Measurements from ENCODE around the gene PRSS33.

The PRSS33 gene

DNA sequence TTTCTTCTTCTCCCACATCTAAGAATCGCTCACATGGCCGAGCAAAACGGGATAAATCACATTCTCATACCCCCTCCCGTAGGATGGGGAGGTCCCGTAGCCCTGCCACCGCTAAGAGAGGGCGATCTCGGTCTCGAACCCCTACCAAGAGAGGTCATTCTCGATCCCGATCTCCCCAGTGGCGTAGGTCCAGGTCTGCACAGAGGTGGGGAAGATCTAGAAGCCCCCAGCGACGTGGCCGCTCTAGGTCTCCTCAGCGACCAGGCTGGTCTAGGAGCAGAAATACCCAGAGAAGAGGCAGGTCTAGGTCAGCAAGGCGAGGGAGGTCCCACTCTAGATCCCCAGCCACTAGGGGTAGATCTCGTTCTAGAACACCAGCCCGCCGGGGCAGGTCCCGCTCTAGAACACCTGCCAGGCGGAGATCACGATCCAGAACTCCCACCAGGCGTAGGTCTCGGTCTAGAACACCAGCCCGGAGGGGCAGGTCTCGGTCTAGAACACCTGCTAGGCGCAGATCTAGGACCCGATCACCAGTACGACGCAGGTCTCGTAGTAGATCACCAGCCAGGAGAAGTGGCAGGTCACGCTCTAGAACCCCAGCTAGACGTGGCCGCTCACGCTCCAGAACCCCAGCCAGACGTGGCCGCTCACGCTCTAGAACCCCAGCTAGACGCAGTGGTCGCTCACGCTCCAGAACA is 25.3 kb downstream of the PRSS33 start:
- no peak for DNase-seq

DNA sequence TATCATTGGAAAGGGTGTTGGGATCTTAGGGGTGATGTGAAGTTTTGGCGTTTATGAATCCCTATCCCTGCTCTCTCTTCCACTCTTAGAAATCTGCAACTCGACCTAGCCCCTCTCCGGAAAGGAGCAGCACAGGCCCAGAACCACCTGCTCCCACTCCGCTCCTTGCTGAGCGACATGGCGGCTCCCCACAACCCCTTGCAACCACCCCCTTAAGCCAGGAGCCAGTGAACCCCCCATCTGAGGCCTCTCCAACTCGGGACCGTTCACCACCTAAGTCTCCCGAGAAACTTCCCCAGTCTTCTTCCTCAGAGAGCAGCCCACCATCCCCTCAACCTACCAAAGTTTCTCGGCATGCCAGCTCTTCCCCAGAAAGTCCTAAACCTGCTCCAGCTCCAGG is 25.9 kb downstream of the PRSS33 start:
- no peak for DNase-seq

DNA sequence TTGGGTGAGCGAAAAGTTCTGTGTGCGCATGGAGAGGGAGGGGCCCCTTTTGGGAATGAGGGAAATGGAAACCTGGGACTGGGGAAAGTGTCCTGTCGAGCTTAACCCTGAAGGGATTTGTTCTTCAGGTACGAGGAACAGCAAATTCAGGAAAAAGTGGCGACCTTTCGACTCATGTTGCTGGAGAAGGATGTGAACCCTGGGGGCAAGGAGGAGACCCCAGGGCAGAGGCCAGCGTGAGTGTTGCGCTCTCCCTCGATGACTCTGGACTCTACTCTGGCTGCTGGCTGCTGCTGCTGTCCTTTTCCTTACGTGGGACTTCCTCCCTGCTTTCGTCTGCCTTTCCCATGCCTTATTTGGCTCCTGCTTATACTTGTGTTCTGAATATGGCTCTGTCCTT is 30.0 kb downstream of the PRSS33 start:
- no peak for DNase-seq

DNA sequence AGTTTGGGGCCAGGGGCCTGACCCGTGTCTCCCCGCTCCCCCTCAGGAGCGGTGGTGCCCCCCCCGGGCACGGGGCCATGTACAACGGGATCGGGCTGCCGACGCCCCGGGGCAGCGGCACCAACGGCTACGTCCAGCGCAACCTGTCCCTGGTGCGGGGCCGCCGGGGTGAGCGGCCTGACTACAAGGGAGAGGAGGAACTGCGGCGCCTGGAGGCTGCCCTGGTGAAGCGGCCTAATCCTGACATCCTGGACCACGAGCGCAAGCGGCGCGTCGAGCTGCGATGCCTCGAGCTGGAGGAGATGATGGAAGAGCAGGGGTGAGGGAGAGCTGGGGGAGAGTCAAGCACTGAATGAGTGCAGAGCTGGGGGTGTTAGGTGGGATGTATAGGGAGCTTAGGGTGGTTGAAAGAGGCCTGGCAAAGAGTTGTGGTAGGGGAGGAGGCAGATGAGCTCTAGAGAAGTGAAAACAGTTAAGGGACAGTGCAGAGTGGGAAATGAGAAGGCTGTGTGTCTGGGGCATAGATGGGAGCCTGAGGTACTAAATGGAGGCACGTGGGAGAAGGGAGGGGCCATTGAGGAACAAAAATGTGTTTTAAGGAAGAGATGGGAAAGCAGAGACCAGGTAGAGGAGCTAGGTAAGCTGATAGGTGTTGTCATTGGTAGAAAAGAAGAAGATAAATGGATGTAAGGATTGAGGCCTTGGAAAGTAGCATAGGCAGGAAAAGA is 30.9 kb downstream of the PRSS33 start:
- no peak for DNase-seq

DNA sequence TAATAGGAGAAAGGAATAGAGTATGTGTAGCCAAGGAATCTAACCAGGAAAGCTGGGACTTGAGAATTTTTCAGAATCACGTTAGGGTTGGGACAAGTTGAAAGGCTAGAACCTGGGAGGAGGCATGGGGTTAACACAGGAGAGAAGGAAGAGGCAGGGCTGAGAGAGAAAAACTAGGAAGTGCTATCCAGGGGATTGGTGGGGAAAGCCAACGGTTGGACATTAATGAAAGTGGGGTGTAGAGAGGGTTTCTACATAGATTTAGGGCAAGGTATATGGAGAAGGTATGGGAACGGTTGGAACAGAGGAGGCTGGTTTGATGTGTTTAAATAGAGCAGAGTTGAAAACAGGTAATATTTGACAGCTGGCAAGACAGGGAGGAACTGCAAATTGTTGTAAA is 32.2 kb downstream of the PRSS33 start:
- no peak for DNase-seq

DNA sequence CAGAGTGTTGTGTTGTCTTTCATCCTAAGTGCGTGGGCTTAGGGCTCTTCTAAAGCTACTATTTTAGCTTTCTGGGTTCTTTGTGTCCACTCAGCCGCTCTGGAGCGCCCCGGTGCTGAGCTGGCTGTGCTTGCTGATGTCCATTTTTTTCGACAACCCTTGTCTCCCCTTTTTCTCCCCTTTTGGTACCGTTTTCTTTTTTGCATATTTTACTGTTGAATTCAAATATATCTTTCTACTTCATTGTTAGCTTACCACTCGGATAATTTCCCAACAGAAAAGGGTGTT is 33.7 kb downstream of the PRSS33 start:
- DNase-seq, result no peak

DNA sequence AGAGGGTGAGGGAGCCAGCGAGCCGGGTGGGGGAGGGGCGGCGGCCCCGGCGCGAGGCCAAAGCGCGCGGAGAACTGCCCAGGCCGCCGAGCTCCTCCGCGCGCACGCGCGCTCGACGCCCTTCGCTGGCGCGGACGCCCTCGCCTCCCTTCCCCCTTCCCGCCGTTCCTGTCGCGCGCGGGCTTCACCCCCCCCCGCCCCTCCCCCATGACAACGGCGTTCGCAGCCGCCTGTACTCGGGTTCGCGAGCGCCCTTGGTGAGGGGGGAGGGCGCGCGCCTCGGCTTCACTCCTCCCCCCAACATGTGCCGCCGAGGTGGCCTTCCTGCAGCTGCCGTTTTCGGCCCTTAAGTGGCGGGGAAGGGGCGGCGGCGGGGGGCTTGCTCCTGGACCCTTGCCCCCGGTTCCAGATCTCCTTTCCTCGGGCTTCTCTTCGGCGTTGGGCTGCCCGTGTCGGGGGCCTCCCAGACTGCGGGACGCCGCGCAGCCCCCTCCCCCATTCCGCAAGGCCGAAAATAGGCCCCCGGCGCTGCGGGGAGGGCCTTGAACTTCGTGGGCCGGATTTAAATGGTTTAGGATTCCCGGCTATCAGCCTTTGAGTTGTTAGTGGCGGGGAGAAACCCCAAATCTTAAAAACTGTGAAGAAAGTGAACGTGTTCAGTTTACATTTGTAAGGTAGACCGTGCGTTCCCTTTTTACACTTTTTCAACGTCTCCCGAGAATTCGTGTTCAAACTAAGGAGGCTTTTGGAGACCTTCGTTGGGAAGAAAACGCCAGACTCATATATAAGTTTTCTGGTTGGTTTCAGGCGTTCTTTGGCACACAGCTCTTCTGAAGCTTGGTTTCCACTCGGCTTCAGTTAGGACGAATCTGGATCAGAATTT is 34.3 kb downstream of the PRSS33 start:
- peak; percentile 80 for DNase-seq

DNA sequence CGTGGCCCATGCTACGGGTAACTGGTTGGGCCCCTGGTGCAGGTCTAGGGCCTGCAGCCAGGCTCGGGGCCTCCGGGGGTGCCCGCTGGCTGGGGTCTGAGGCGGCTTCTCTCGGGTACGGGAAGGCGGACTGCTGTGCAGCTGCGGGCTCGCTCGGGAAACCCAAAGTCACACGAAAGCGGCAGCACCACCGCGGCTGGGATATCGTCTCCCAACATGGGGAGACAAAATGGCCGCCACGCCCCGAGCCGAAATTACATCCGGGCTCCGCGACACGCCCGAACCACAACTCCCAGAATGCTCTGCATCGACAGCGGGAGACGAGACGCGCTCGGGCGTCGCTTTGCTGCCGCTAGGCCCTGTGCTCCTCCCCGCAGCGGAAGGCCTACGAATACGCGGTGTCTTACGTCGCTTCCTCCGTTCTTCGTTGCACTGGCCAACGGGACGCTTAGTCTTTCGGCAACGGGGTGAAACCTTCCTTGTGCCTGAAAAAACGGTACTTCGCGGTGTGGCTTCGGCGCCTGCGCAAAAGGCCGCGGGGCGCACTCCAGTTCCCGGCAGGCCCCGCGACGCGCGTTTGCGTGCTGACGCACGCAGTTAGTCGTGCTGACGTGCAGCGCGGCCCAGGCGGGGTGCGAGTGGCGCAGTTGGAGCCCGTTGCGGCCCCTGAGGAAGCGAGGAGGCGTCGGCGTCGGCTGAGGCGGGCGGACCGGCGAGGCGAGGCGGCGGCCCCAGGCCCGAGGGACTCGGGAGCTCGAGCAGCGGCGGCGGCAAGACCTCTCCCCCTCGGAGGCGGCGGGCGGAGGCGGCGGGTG is 35.1 kb downstream of the PRSS33 start, which contains the start of gene SRRM2:
TSS of gene SRRM2 (plus strand) at position 604 of the 815 bp plus-strand sequence. CDS start 3,727 bp downstream, outside the sequence.
- DNase-seq, result peak; percentile 96

DNA sequence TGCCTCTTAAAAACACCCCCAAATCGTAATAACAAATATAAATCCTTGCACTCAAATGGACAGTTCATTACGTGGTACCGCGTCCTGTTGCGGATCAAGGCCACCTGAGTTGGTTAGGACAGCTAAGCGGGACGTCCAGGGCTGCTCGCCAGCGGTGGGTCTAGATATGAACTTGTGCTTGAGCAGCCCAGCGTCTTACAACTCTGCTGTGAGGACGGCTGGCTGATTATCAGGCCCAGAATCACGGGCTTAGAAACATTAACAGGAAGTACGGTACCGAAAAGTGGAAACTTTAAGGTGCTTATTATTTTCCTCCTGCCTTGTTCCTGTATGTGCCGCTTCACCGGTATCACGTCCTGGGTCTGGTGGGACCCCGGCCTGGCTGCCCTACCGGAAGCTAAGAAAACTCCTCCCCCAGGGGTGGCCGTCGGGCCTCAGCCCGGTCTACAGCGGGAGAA is 35.8 kb downstream of the PRSS33 start:
- no peak for DNase-seq

DNA sequence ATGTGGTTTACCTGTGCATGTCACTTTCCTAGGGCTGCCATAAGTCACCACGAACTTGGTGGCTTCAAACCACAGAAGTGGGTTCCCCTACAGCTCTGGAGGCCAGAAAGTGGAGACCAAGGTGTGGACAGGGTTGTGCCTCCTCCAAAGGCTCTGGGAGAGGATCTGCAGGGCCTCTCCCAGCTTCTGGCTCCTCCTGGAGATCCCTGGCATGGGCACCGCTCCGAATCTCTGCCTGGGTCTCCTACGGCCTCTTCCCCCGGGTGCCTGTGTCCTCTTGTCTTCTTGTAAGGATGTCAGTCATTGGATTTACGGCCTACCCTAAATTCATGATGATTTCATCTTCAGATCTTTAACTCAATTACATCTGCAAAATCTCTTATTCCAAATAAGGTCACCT is 37.4 kb downstream of the PRSS33 start:
- DNase-seq, result no peak

DNA sequence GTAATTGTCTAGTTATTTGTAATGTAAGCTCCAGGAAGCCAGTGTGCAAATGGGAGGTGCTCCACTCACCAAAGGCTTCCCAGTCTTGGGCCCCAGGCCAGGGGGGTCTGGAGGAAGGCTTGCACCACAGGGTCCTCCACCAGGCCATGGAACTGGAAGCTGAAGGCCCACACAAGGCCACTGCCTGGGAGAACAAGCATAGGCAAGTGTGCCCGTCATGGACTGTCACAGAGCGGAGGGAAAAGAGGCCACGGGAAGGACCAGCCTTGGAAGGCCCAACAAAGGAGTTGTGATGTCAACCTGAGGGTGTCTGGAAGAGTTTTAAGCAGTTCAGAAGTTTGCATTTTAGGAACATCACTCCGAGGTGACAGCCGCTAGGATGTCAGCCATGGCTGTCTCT is 37.9 kb downstream of the PRSS33 start:
- DNase-seq, result no peak

DNA sequence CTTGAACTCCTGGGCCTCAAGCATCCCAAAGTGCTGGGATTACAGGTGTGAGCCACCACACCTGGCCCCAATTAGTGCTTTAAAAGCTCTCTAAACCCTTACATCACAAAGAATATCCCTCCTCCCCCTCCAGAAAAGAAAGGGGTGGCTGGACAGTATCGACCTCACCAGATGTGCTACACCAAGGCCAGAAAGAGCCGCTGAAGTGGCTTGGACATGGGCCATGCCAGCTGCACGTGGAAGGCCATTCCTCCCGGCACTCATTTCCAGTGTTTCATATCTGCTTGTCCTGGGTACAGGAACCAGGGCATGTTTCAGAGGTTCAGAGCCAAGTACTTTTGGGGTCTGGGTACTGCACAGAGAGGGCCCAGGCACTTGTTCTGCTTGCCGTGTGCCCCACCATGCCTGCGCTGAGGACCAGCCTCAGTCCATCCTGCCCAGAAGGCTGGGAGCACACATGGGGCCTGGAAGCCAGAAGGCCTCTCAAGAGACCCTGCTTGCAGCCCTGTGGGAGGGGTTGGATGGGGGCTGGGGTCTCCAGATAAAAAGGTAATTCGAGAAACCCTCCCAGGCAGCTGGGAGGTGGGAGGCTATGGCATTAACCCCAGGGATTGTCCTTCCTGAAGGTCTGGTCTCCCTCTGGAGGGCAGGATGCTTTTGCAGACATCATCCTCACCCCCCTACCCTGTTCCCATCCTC is 38.5 kb downstream of the PRSS33 start:
- no peak for DNase-seq

DNA sequence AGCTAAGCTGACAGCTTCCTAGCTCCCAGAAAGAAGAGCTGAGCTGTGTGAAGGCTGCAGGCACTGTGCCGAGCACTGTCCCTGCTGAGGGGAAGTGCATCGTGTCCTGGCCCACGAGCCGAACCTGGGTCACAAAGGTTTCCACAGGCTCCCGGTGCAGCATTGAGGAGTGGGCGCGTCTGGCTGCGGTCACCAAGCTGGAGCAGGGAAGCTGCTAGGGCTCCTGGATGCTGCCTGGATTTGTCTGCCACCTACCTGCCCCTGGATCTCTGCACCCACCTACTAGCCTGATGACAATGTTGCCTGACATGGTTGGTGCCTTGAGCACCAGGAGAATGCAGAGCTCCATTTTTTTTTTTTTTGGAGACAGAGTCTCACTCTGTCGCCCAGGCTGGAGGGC is 41.4 kb downstream of the PRSS33 start:
- no peak for DNase-seq

DNA sequence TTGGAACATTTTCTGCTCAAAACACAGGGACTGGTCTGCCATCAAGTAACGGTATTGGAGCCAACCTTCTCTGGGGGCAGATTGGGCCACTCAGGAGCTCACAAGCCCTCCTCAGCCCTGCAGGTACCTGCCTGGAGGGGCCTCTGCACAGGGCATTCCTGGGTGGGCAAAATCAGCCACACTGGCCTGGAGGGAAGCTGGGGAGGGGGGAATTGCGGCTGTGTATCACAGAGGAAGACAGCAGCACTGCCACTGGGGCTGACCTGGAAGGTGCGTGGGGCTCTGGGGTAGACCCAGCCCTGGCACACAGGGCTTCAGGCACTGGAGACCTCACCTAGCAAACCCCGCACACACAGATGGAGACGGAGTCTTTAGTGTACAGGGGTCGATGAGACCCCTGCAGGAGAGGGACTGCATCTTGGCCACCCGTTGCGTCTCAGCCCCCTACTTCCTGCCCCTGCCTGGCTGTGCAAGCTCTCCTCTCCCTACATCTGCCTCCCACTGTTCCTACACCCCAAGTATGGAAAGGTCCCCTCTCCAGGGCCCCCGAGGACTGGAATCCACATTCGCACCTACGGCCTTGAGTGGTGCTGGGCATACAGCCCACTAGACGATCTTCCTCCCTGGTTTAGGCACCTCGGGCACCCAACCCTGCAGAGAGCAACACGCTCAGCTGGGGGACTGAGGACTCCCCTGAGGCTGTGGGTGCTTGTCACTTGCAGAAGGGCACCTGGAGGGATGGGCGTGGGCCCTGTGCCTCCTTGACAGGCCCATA is 42.1 kb downstream of the PRSS33 start:
- DNase-seq, result no peak

DNA sequence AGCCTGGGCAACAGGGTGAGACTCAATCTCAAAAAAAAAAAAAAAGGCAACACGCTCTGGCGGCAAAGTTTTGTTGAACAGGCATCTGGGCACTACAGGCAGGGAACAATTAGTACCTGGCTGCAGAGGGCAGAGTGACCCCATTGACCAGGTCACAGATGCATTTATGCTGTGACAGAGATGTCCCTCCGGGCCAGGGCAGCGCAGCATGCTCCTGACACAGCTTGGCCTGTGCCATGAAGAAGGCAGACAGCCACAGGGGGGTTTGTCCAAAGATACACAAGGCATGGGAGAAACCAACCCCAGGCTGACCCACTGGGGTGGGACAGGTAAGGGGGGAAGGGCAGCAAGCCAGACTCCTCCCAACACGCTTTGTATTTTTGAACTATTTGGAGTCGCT is 42.6 kb downstream of the PRSS33 start:
- DNase-seq, result no peak

DNA sequence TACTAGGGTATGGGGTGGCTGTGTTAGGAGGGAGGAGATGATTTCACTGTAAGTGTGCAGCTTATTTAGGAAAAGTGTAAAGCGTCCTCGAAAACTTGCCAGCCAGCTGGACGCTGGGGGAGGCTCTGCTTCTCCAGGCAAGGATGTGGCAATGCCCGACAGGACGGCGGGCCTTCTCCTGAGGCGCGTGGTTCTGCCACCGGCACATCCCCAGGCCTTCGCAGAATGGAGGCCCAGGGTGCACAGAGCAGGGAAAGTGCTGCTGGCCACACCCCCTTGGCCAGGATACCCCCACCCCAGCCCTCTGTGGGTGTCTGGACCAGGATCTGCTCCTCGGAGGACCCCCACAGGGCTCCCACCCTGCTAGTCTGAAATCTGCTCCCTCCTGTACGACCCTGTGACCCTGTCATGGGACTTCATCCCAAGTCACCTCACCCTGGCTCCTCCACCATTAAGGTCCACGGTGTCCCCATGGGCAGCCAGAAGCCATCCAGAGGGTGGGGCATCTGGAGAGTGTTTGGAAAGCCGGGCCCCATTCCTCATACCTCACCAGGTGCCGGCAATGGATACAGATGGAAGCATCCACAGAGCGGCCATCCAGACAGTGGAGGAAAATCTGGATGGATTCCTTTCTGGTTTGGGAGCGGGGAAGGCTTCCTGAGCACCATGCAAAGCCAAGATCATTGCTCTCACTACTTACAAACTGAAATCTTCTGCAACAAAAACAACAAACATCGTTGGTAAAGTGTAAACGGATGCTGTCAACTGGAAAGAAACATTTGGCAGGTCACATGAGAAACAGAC is 44.2 kb downstream of the PRSS33 start:
- DNase-seq, result no peak

DNA sequence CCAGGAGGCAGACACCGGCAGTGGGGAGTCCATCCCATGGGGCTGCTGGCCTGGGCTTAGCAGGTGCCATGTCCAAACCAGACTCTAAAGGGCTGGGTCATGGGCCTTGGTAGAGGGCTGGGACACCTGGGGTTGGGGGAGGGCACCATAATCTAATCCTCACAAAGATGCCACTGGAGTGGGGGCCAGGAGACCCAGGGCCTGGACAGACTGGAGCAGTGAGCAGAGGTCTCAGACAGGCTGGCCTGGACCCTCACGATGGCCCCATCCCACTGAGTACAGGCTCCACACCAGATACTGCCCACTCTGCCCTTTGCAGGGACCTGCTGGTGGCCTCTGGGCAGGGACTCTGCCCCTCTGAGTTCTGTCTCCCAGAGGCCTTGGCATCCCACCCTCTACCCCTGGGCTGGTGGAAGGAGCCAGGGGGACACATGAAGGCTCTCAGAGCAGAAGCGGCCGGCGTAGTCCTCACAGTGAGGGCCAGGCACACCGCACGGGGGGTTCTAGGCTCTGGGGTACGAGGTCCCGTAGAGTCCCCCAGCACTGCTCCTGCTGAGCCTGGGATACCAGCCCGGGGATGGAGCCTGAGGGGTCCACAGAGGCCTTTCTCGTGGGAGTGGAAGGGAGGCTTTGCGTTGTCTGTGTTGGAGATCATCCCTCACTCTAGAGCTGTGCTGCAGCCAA is 44.9 kb downstream of the PRSS33 start:
- DNase-seq, result no peak

DNA sequence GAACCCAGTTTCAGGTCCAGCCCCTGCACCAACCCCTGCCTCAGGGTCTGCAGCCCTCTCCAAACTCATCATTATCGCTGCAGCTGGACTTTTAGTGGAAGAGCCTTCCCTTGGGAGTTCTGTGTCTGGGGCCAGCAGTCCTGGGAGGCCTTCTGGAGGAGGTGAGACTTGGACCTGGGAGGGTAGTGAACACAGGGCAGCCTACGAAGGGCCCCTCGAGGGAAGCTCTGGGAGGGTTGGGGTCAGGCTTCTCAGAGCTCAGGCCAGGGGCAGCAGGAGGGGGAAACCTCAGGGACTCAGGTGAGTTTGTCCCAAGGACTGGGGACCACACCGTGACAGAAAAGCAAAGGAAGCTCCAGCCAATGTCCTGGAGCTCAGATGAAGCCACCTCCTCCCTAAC is 46.2 kb downstream of the PRSS33 start:
- DNase-seq, result no peak

DNA sequence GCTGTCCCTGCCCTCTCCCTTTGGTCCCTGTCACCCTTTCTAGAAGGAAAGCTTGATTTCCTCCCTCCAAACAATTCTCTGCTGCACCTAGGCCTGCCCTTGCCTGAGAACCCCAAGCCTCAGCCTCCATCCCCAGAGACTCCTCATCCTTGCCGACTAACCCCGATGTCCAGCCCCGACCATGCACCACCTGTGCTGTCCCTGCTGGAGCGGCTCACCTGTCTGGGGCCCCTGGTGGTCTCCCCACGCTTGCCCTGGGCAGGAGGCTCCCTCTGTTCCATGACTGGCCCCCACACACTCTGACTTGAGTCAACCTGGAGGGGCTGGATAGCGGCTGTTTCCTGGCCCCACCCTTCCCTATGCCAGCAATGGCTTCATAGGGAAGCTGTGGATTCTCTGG is 46.9 kb downstream of the PRSS33 start:
- no peak for DNase-seq

All from fibroblast of upper back skin (primary cell).